HEK293 (cell line): ENCODE measurements around the gene CARD11.

Experiments
- CTCF ChIA-PET: fragments of 350-600 bp; formaldehyde crosslinking; extraction: SDS; loops from one replicate; lab custom pipeline; 2021; ENCODE audit warnings: antibody characterized with exemption; lab: Yijun Ruan, JAX
- POLR2A ChIA-PET: fragments of 300-600 bp; formaldehyde crosslinking; extraction: SDS; loops from one replicate; lab custom pipeline; 2020; ENCODE audit warnings: antibody characterized with exemption, inconsistent platforms; lab: Yijun Ruan, JAX
- H3K27ac ChIP-seq: fragments of 200-500 bp; sonication (Bioruptor generic); 2 replicates; pipeline ENCODE4 v1.5.1; 2014; ENCODE audit warnings: low read depth, low read length, control low read depth, inconsistent platforms; ENCODE audit errors: extremely low read depth
- H3K36me3 ChIP-seq, 2 experiments: fragments of 200-500 bp in 1 of 2; sonication (Bioruptor generic) in 1 of 2; 1 replicate in 1 of 2; 2 replicates in 1 of 2; pipeline ENCODE4 v1.5.1; 2014 to 2017; ENCODE audit warnings: inconsistent platforms in 2 of 2, low read length in 2 of 2; ENCODE audit not compliant: control insufficient read depth in 2 of 2, insufficient read depth in 1 of 2
- H3K4me1 ChIP-seq: fragments of 200-500 bp; sonication (Bioruptor generic); 2 replicates; pipeline ENCODE4 v1.5.1; 2014; ENCODE audit warnings: mild to moderate bottlenecking, low read length, inconsistent platforms; ENCODE audit not compliant: control insufficient read depth, insufficient read depth
- H3K4me3 ChIP-seq: 2 replicates; pipeline ENCODE4 v1.5.1; 2011; ENCODE audit warnings: low read depth, mild to moderate bottlenecking, control low read depth, low read length, moderate library complexity
- H3K9me3 ChIP-seq: fragments of 200-500 bp; sonication (Bioruptor generic); 2 replicates; pipeline ENCODE4 v1.5.1; 2014; ENCODE audit warnings: low read depth, low read length, inconsistent platforms; ENCODE audit not compliant: control insufficient read depth, insufficient read depth
- GLIS1 ChIP-seq: fragments of 450-650 bp; formaldehyde crosslinking; IDR thresholded peaks from 2 replicates; pipeline ENCODE4 v1.5.1; 2016; ENCODE audit warnings: missing biosample characterization, missing genetic modification characterization
- YY1 ChIP-seq: fragments of 450-650 bp; formaldehyde crosslinking; IDR thresholded peaks from 2 replicates; pipeline ENCODE4 v1.5.1; 2018; ENCODE audit warnings: missing biosample characterization, missing genetic modification characterization
- ZBTB7A ChIP-seq: fragments of 450-650 bp; formaldehyde crosslinking; IDR thresholded peaks from 2 replicates; pipeline ENCODE4 v1.5.1; 2016; ENCODE audit warnings: low read depth, missing biosample characterization, missing genetic modification characterization
- ZEB2 ChIP-seq: fragments of 450-650 bp; formaldehyde crosslinking; IDR thresholded peaks from 2 replicates; pipeline ENCODE4 v1.5.1; 2016; ENCODE audit warnings: missing biosample characterization, missing genetic modification characterization
- ZIC2 ChIP-seq: fragments of 450-650 bp; formaldehyde crosslinking; IDR thresholded peaks from 2 replicates; pipeline ENCODE4 v1.5.1; 2016; ENCODE audit warnings: missing biosample characterization, missing genetic modification characterization
- ZNF140 ChIP-seq: fragments of 450-650 bp; formaldehyde crosslinking; IDR thresholded peaks from 2 replicates; pipeline ENCODE4 v1.5.1; 2016; ENCODE audit warnings: missing biosample characterization, missing genetic modification characterization
- ZNF18 ChIP-seq: fragments of 450-650 bp; formaldehyde crosslinking; IDR thresholded peaks from 2 replicates; pipeline ENCODE4 v1.5.1; 2016; ENCODE audit warnings: missing biosample characterization, missing genetic modification characterization
- ZNF26 ChIP-seq: fragments of 450-650 bp; formaldehyde crosslinking; IDR thresholded peaks from 2 replicates; pipeline ENCODE4 v1.5.1; 2016; ENCODE audit warnings: missing biosample characterization, missing genetic modification characterization
- ZNF274 ChIP-seq, 2 experiments: fragments of 200-500 bp in 1 of 2; fragments of 450-650 bp in 1 of 2; sonication (Bioruptor generic) in 1 of 2; formaldehyde crosslinking in 1 of 2; IDR thresholded peaks; 2 replicates each; pipeline versions ENCODE4 v1.5.1 to v1.6.1; 2014 to 2016; ENCODE audit warnings: borderline replicate concordance in 1 of 2, inconsistent platforms in 1 of 2, low read length in 1 of 2, missing biosample characterization in 1 of 2, missing genetic modification characterization in 1 of 2
- ZNF280D ChIP-seq: fragments of 450-650 bp; formaldehyde crosslinking; IDR thresholded peaks from 2 replicates; pipeline ENCODE4 v1.5.1; 2016; ENCODE audit warnings: missing biosample characterization, missing genetic modification characterization
- ZNF350 ChIP-seq: fragments of 450-650 bp; formaldehyde crosslinking; IDR thresholded peaks from 2 replicates; pipeline ENCODE4 v1.5.0; 2017; ENCODE audit warnings: missing biosample characterization, mild to moderate bottlenecking, missing genetic modification characterization
- ZNF398 ChIP-seq: fragments of 450-650 bp; formaldehyde crosslinking; IDR thresholded peaks from 2 replicates; pipeline ENCODE4 v1.5.1; 2017; ENCODE audit warnings: missing biosample characterization, missing genetic modification characterization
- ZNF610 ChIP-seq: fragments of 450-650 bp; formaldehyde crosslinking; IDR thresholded peaks from 2 replicates; pipeline ENCODE4 v1.5.1; 2016; ENCODE audit warnings: missing biosample characterization, missing genetic modification characterization, borderline replicate concordance
- ZNF623 ChIP-seq: fragments of 450-650 bp; formaldehyde crosslinking; IDR thresholded peaks from 2 replicates; pipeline ENCODE4 v1.5.1; 2016; ENCODE audit warnings: missing biosample characterization, missing genetic modification characterization
- ZNF629 ChIP-seq: fragments of 450-650 bp; formaldehyde crosslinking; IDR thresholded peaks from 2 replicates; pipeline ENCODE4 v1.5.1; 2017; ENCODE audit warnings: missing biosample characterization, missing genetic modification characterization
- ZNF747 ChIP-seq: fragments of 450-650 bp; formaldehyde crosslinking; IDR thresholded peaks from 2 replicates; pipeline ENCODE4 v1.5.1; 2016; ENCODE audit warnings: missing biosample characterization, missing genetic modification characterization
- ZSCAN30 ChIP-seq: fragments of 450-650 bp; IDR thresholded peaks from 2 replicates; pipeline ENCODE4 v1.5.1; 2018; ENCODE audit warnings: missing biosample characterization, mild to moderate bottlenecking, missing genetic modification characterization, moderate library complexity

CARD11 gene

GRCh38 chr7:2893411-2893861 lies 150.2 kb downstream of the CARD11 start:
- Histone ChIP-seq H3K4me1 (no peaks in the 10 kb centered on the region; the same call in 1 of the 2 replicates), H3K27ac (no peak overlapping the region), H3K9me3 (no peaks in the 10 kb centered on the region), H3K36me3 (no peaks in the 10 kb centered on the region), H3K4me3 (no peak overlapping the region)
- ChIA-PET CTCF (interaction anchor here (0.6 kb wide), 1 partner anchor 261 kb away, joined by 3 read pairs; no protein-coding TSS in a partner anchor), POLR2A (no interaction called here)
- TF ChIP-seq GLIS1 (tag by site-specific recombination) (peak; percentile 87), ZNF747 (tag by site-specific recombination) (no peak)

GRCh38 chr7:2892549-2892948 lies 151.1 kb downstream of the CARD11 start:
- no peak overlapping the region for H3K4me3 ChIP-seq
- H3K27ac ChIP-seq: no peak overlapping the region
- CTCF ChIA-PET: no interaction called here
- H3K9me3 ChIP-seq: no peaks in the 10 kb centered on the region
- TF ChIP-seq ZNF18 (tag by site-specific recombination): no peak
- no peak for TF ChIP-seq ZNF274 (IDR thresholded peaks at IDR 0.05; ENCODE audit: low read length)
- TF ChIP-seq ZNF274 (tag by site-specific recombination; IDR thresholded peaks at IDR 0.05; ENCODE audit: borderline replicate concordance): no peak
- TF ChIP-seq ZNF350 (tag by site-specific recombination): no peak
- no peak for TF ChIP-seq ZNF398 (tag by site-specific recombination)
- TF ChIP-seq ZNF629: no peak
- no peak for TF ChIP-seq ZBTB7A (tag by site-specific recombination)
- TF ChIP-seq ZNF623: no peak
- TF ChIP-seq ZNF140 (tag by site-specific recombination): no peak
- TF ChIP-seq ZNF610 (tag by site-specific recombination): no peak
- no peak for TF ChIP-seq ZNF26 (tag by site-specific recombination)
- no peak for TF ChIP-seq ZEB2
- TF ChIP-seq ZSCAN30 (tag by site-specific recombination): no peak
- no peak for TF ChIP-seq YY1 (tag by site-specific recombination)
- no peak for TF ChIP-seq ZIC2
- no peak for TF ChIP-seq ZNF280D (tag by site-specific recombination)
- TF ChIP-seq, all 188 proteins: peak for 0
- Histone ChIP-seq H3K36me3 (no peaks in the 10 kb centered on the region), H3K4me1 (no peaks in the 10 kb centered on the region; the same call in 1 of the 2 replicates)
- POLR2A ChIA-PET: no interaction called here
